HL-60 (cell line): ENCODE results near the gene LTV1.

Source experiments
- DNase-seq, 2 experiments: peaks; one replicate each; pipeline ENCODE4 v3.0.0-alpha.2; 2010 to 2020; ENCODE audit warnings: low read depth in 1 of 2, low spot score in 1 of 2
- H3K27ac ChIP-seq: fragments of 250-450 bp; sonication (Bioruptor Pico); replicated peaks from 2 replicates; pipeline ENCODE4 v1.5.1; 2020; ENCODE audit warnings: mild to moderate bottlenecking, moderate library complexity
- H3K27me3 ChIP-seq: fragments of 250-450 bp; sonication (Bioruptor Pico); 2 replicates; pipeline ENCODE4 v1.5.1; 2021; ENCODE audit warnings: mild to moderate bottlenecking, moderate library complexity; ENCODE audit not compliant: insufficient read depth, poor library complexity, severe bottlenecking
- H3K4me3 ChIP-seq: replicated peaks from 2 replicates; pipeline ENCODE4 v1.5.1; 2011; ENCODE audit warnings: mild to moderate bottlenecking, control low read depth, low read length; ENCODE audit not compliant: insufficient read depth
- GABPA ChIP-seq: IDR thresholded peaks from 2 replicates; pipeline ENCODE4 v1.6.1; 2012; ENCODE audit warnings: low read depth
- POLR2AphosphoS5 ChIP-seq: IDR thresholded peaks from 2 replicates; pipeline ENCODE4 v1.6.1; 2012; ENCODE audit warnings: low read depth
- SPI1 ChIP-seq: IDR thresholded peaks from 2 replicates; pipeline ENCODE4 v1.6.1; 2012; ENCODE audit warnings: low read depth, mild to moderate bottlenecking, borderline replicate concordance
- TF ChIP-seq, protein P1 (sequence below): IDR thresholded peaks from one replicate; pipeline ENCODE4 v1.5.1; 2011; ENCODE audit warnings: low read length, control low read depth, inconsistent platforms; ENCODE audit not compliant: insufficient read depth
- TF ChIP-seq, protein P2 (sequence below): IDR thresholded peaks from 2 replicates; pipeline ENCODE4 v1.6.1; 2012; ENCODE audit warnings: low read depth; ENCODE audit not compliant: insufficient replicate concordance

The LTV1 gene

DNA sequence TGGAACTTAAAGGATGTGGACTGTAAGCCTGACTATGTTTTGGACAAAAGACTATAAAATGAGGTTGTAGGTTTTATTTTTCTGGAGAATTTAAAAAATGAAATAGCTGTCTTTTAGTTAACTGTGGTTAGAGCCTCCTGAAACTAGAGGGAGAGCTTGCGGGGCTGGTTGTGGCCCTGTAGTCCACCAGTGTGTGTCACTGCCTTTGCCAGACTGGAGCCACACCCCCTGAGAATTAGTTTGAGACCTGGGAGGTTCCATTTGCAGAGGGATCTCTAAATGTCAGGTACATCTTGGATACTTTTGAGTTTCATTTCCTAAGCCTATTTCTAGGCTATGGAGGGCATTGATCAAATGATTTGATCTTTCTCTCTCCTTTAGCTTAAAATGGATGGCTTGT, 42.0 kb downstream of the LTV1 start:
- DNase-seq: no peak
- Histone ChIP-seq H3K27ac (no peak overlapping the region), H3K27me3 (no peaks in the 10 kb centered on the region), H3K4me3 (no peak overlapping the region)
- TF ChIP-seq SPI1 (no peak), POLR2AphosphoS5 (no peak), GABPA (no peak)
- TF ChIP-seq, protein P1, sequence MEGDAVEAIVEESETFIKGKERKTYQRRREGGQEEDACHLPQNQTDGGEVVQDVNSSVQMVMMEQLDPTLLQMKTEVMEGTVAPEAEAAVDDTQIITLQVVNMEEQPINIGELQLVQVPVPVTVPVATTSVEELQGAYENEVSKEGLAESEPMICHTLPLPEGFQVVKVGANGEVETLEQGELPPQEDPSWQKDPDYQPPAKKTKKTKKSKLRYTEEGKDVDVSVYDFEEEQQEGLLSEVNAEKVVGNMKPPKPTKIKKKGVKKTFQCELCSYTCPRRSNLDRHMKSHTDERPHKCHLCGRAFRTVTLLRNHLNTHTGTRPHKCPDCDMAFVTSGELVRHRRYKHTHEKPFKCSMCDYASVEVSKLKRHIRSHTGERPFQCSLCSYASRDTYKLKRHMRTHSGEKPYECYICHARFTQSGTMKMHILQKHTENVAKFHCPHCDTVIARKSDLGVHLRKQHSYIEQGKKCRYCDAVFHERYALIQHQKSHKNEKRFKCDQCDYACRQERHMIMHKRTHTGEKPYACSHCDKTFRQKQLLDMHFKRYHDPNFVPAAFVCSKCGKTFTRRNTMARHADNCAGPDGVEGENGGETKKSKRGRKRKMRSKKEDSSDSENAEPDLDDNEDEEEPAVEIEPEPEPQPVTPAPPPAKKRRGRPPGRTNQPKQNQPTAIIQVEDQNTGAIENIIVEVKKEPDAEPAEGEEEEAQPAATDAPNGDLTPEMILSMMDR: no peak
- TF ChIP-seq, protein P2, sequence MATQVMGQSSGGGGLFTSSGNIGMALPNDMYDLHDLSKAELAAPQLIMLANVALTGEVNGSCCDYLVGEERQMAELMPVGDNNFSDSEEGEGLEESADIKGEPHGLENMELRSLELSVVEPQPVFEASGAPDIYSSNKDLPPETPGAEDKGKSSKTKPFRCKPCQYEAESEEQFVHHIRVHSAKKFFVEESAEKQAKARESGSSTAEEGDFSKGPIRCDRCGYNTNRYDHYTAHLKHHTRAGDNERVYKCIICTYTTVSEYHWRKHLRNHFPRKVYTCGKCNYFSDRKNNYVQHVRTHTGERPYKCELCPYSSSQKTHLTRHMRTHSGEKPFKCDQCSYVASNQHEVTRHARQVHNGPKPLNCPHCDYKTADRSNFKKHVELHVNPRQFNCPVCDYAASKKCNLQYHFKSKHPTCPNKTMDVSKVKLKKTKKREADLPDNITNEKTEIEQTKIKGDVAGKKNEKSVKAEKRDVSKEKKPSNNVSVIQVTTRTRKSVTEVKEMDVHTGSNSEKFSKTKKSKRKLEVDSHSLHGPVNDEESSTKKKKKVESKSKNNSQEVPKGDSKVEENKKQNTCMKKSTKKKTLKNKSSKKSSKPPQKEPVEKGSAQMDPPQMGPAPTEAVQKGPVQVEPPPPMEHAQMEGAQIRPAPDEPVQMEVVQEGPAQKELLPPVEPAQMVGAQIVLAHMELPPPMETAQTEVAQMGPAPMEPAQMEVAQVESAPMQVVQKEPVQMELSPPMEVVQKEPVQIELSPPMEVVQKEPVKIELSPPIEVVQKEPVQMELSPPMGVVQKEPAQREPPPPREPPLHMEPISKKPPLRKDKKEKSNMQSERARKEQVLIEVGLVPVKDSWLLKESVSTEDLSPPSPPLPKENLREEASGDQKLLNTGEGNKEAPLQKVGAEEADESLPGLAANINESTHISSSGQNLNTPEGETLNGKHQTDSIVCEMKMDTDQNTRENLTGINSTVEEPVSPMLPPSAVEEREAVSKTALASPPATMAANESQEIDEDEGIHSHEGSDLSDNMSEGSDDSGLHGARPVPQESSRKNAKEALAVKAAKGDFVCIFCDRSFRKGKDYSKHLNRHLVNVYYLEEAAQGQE: no peak

DNA sequence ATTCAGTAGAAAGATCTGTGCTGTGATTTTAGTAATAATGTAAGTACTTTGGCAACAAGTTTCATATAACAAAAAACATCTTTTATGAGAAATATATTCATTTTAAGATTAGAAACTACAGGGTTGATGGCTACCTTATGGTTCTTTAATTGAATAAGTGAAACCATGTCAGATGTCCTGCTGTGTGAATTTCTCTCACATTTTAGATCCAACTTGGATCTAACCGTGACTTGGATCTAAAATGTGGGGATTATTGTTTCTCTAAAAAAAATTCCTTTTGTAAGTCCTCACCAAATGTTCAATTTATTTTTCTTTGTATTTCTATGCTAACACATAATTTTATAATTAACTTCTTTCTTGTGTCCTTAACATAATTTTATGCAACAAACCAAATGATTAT, 51.5 kb downstream of the LTV1 start:
- no peak overlapping the region for H3K27ac ChIP-seq
- DNase-seq: no peak
- TF ChIP-seq, protein P2: no peak
- no peak for TF ChIP-seq GABPA
- no peak for TF ChIP-seq SPI1
- TF ChIP-seq POLR2AphosphoS5: no peak
- TF ChIP-seq, protein P1: no peak

DNA sequence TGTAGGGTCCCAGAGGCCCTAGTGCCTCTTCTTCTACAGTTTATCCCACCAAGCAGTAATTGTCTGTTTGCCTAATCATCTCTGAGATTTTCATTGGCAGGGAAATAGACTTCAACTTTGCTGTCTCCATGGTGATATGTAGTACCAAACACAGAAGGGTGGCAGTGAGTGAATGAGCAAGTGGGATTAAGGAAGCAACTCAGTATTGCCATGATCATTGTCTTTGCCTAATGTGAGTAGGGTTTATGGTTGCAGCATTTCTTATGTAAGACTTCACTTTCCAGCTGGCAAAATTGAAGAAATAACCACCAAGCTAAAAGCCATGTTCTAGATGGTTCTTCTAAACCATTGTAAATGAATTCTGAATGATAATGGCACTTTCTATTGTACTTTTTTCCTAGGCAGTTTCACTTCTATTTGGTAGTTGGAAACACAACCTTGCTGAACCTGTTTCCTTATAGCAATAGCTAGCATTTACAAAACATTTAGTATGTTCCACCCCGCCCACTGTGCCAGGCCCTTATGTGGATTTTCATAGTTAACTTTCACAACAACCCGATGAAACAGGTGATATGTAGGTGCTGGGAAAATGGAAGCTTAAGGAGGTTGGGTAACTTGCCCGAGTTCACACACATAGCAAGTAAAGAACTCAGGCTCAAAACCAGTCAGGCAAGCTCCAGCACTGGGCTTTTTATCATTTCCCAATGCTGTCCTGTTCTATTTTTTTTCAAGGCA, 53.2 kb downstream of the LTV1 start:
- Histone ChIP-seq H3K4me3 (no peak overlapping the region), H3K27ac (peak overlapping the region; percentile 31), H3K27me3 (no peaks in the 10 kb centered on the region)
- peak in 1 of 2 experiments; percentile 47 for DNase-seq
- TF ChIP-seq SPI1 (no peak), GABPA (no peak), POLR2AphosphoS5 (no peak)
- TF ChIP-seq, protein P1: no peak
- TF ChIP-seq, protein P2: no peak

More for the DNA sequence above, 51.5 kb downstream of the LTV1 start:
- Histone ChIP-seq H3K27me3 (no peaks in the 10 kb centered on the region), H3K4me3 (no peak overlapping the region)
